HepG2 (cell line): ENCODE data around the gene HMBS. TPM values are rescaled to one million over a fixed set of nuclear protein-coding genes. Genes with fewer than 3 reads are reported as not detected.
A peak's percentile ranks its signal among the peaks of the same experiment; 100 is the strongest.

Source experiments
- AHR ChIP-seq: IDR thresholded peaks from 2 replicates; pipeline ENCODE4 v1.6.1; 2018; ENCODE audit warnings: missing genetic modification reagents, missing compliant biosample characterization
- ARNT ChIP-seq: fragments of 450-650 bp; IDR thresholded peaks from 2 replicates; pipeline ENCODE4 v1.6.1; 2017
- BRD4 ChIP-seq: sonication (generic); formaldehyde crosslinking; IDR thresholded peaks from 2 replicates; pipeline ENCODE4 v1.4.0; 2020; ENCODE audit warnings: missing genetic modification reagents
- FOXA1 ChIP-seq, 2 experiments: fragments of 450-650 bp in 1 of 2; sonication (generic) in 1 of 2; formaldehyde crosslinking in 1 of 2; IDR thresholded peaks; 2 replicates each; pipeline versions ENCODE4 v1.4.0 to v1.6.1; 2016 to 2020; ENCODE audit warnings: missing genetic modification reagents in 1 of 2
- IRF1 ChIP-seq: sonication (generic); formaldehyde crosslinking; IDR thresholded peaks from 2 replicates; pipeline ENCODE4 v1.4.0; 2020; ENCODE audit warnings: low read depth, mild to moderate bottlenecking, missing genetic modification reagents
- JDP2 ChIP-seq: sonication (generic); formaldehyde crosslinking; IDR thresholded peaks from 2 replicates; pipeline ENCODE4 v1.8.1; 2022; ENCODE audit warnings: missing genetic modification reagents, borderline replicate concordance
- NONO ChIP-seq, 2 experiments: fragments of 450-650 bp in 1 of 2; sonication (generic) in 1 of 2; formaldehyde crosslinking in 1 of 2; IDR thresholded peaks in 1 of 2; conservative IDR thresholded peaks in 1 of 2; 2 replicates each; pipeline versions ENCODE4 v1.6.1 to v1.8.0; 2017 to 2022; ENCODE audit warnings: mild to moderate bottlenecking in 1 of 2, missing genetic modification reagents in 1 of 2, moderate library complexity in 1 of 2
- PATZ1 ChIP-seq: sonication (generic); formaldehyde crosslinking; IDR thresholded peaks from 2 replicates; pipeline ENCODE4 v1.4.0; 2020; ENCODE audit warnings: missing genetic modification reagents
- POGK ChIP-seq: sonication (generic); formaldehyde crosslinking; conservative IDR thresholded peaks from 2 replicates; pipeline ENCODE4 v1.8.0; 2022; ENCODE audit warnings: mild to moderate bottlenecking, moderate library complexity, missing genetic modification reagents
- SATB2 ChIP-seq: sonication (generic); formaldehyde crosslinking; IDR thresholded peaks from 2 replicates; pipeline ENCODE4 v1.5.0; 2020; ENCODE audit warnings: missing genetic modification reagents
- SIX4 ChIP-seq: sonication (generic); formaldehyde crosslinking; IDR thresholded peaks from 2 replicates; pipeline ENCODE4 v1.4.0; 2020; ENCODE audit warnings: missing genetic modification reagents
- ZNF280D ChIP-seq: sonication (generic); formaldehyde crosslinking; IDR thresholded peaks from 2 replicates; pipeline ENCODE4 v1.5.1; 2020; ENCODE audit warnings: mild to moderate bottlenecking, missing genetic modification reagents
- ZNF296 ChIP-seq: sonication (generic); formaldehyde crosslinking; conservative IDR thresholded peaks from 2 replicates; pipeline ENCODE4 v1.5.0; 2020; ENCODE audit warnings: mild to moderate bottlenecking, missing genetic modification reagents
- ZNF30 ChIP-seq: sonication (generic); formaldehyde crosslinking; IDR thresholded peaks from 2 replicates; pipeline ENCODE4 v1.5.0; 2020; ENCODE audit warnings: mild to moderate bottlenecking, missing genetic modification reagents
- ZNF558 ChIP-seq: sonication (generic); formaldehyde crosslinking; IDR thresholded peaks from 2 replicates; pipeline ENCODE4 v1.9.0; 2022; ENCODE audit warnings: mild to moderate bottlenecking, missing genetic modification reagents, borderline replicate concordance
- ZNF614 ChIP-seq: IDR thresholded peaks from 2 replicates; pipeline ENCODE4 v1.6.1; 2018; ENCODE audit warnings: missing biosample characterization, missing genetic modification reagents, inconsistent platforms, borderline replicate concordance
- polyA plus RNA-seq, 8 experiments: library from polyadenylated mRNA; depleted of rRNA in 3 of 8; stranded (reverse) in 7 of 8; unstranded in 1 of 8; fragments of >200 nt; fragmentation: Illumina TruSeq in 4 of 8; extraction: Trizol in 4 of 8; gene quantifications; 2 replicates each; pipeline versions ENCODE4 v1.2.1 to v1.2.3, GENCODE V29; 2011 to 2016; ENCODE audit warnings: low read depth in 4 of 8, missing spikeins in 1 of 8, mixed read lengths in 1 of 8; ENCODE audit not compliant: insufficient read depth in 1 of 8
- total RNA-seq, 5 experiments: library from RNA; depleted of rRNA; stranded (reverse); fragments of >200 nt; fragmentation: Illumina TruSeq; extraction: Trizol; gene quantifications; 2 replicates each; pipeline ENCODE4 v1.2.3, GENCODE V29; 2016; ENCODE audit warnings: low read depth in 1 of 5
- TF ChIP-seq, protein P1 (sequence below): sonication (generic); formaldehyde crosslinking; IDR thresholded peaks from 2 replicates; pipeline ENCODE4 v1.4.0; 2020; ENCODE audit warnings: missing genetic modification reagents, borderline replicate concordance

Gene HMBS
- total and polyA plus RNA-seq, 2 of the 13 experiments (the other 11 are each of a cell fraction or from before 2014, with no cell fraction given) = 9.4 to 46.9 TPM

GRCh38 chr11:119067371-119068222 lies 17.1 kb upstream of the HMBS start, which contains the start of gene VPS11 (continued):
- TF ChIP-seq IRF1 (CRISPR knock-in tag) (no peak), ZNF30 (CRISPR knock-in tag) (no peak), SIX4 (CRISPR knock-in tag) (no peak), FOXA1 (IDR thresholded peaks at IDR 0.05) (no peak), FOXA1 (CRISPR knock-in tag; IDR thresholded peaks at IDR 0.05) (no peak; the same call in 1 of the 2 replicates), NONO (IDR thresholded peaks at IDR 0.05) (no peak), NONO (CRISPR knock-in tag; conservative IDR thresholded peaks at IDR 0.05) (peak; percentile 16; the same call in 1 of the 2 replicates), ZNF280D (CRISPR knock-in tag) (no peak), JDP2 (CRISPR knock-in tag) (no peak), ARNT (no peak), BRD4 (no peak), ZNF558 (peak; percentile 46; the same call in 1 of the 2 replicates), PATZ1 (CRISPR knock-in tag) (peak; percentile 47), POGK (peak; percentile 60; the same call in 1 of the 2 replicates), SATB2 (CRISPR knock-in tag) (no peak), AHR (CRISPR knock-in tag) (peak; percentile 84; the same call in 1 of the 2 replicates), ZNF296 (CRISPR knock-in tag) (no peak), ZNF614 (CRISPR knock-in tag) (peak; percentile 82; the same call in 1 of the 2 replicates)
- TF ChIP-seq, protein P1, sequence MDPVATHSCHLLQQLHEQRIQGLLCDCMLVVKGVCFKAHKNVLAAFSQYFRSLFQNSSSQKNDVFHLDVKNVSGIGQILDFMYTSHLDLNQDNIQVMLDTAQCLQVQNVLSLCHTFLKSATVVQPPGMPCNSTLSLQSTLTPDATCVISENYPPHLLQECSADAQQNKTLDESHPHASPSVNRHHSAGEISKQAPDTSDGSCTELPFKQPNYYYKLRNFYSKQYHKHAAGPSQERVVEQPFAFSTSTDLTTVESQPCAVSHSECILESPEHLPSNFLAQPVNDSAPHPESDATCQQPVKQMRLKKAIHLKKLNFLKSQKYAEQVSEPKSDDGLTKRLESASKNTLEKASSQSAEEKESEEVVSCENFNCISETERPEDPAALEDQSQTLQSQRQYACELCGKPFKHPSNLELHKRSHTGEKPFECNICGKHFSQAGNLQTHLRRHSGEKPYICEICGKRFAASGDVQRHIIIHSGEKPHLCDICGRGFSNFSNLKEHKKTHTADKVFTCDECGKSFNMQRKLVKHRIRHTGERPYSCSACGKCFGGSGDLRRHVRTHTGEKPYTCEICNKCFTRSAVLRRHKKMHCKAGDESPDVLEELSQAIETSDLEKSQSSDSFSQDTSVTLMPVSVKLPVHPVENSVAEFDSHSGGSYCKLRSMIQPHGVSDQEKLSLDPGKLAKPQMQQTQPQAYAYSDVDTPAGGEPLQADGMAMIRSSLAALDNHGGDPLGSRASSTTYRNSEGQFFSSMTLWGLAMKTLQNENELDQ = no peak
